Left ventricle myocardium inferior (tissue), 1 donor: Measurements from ENCODE around the gene CTBP2. TPM values are rescaled to one million over a fixed set of nuclear protein-coding genes. Genes with fewer than 3 reads are reported as not detected.

Experiments used
- DNase-seq: peaks from one replicate; pipeline ENCODE4 v3.0.0-alpha.2; 2020
- H3K27ac ChIP-seq: fragments of 200-600 bp; replicated peaks from 2 replicates; pipeline ENCODE4 v1.8.0; 2021
- H3K27me3 ChIP-seq: fragments of 200-600 bp; 2 replicates; pipeline ENCODE4 v1.8.0; 2021; ENCODE audit warnings: low read depth
- H3K36me3 ChIP-seq: fragments of 200-600 bp; 2 replicates; pipeline ENCODE4 v1.8.0; 2021
- H3K4me1 ChIP-seq: fragments of 200-600 bp; 2 replicates; pipeline ENCODE4 v1.8.0; 2021
- H3K4me3 ChIP-seq: fragments of 200-600 bp; 2 replicates; pipeline ENCODE4 v1.8.0; 2021; ENCODE audit warnings: mild to moderate bottlenecking, moderate library complexity
- H3K9me3 ChIP-seq: fragments of 200-600 bp; replicated peaks from 2 replicates; pipeline ENCODE4 v1.8.0; 2021
- CTCF ChIP-seq: fragments of 200-600 bp; IDR thresholded peaks from 2 replicates; pipeline ENCODE4 v1.8.0; 2021; ENCODE audit warnings: antibody characterized with exemption, mild to moderate bottlenecking, borderline replicate concordance
- intact Hi-C: fragments of 100-400 bp; cut with micrococcal nuclease; formaldehyde crosslinking; loops from one replicate; pipeline ENCODE4 v1.11.0; 2022
- total RNA-seq: library from RNA; stranded (reverse); fragmentation: NEBNext Ultra II Directional; extraction: Animal tissue kit (Norgen Biotek cat#: 25700); gene quantifications from one replicate; pipeline ENCODE4 v1.2.1, GENCODE V29; 2021
- donor health status: DM: no; HTN: yes; CAD: no; lungs with severe emphysema.

Gene CTBP2
- total RNA-seq, 1 donor from 2014 or later, result 29.1 TPM

DNA sequence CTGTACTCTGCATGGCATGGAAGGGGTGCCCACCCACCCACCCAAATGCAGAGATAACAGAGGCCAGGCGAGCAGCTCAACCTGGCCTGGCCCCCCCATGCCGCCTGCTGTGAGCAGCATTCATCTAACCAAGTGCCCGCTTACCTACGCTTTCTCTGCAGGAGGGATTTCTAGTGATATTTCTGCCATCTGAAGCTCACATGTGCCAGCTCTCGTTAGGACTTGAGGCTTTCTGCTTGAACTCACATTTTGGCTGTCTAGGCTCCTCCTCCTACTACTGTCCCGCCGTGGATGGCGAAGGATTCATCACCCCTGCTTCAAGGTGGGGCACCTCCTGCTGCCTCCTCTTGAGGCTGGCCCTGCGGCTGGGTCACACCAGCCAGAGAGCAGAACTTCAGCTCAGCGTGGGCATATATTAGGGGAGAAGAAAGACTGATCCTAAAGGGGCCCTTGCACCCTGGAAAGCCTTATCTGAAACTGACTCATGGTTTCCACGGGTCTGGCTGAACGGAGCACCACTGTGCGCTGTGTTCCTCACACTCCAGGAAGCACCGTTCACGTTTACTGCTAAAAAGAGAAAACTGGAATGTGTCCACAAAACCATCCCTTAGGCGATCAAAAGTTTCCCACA lies 45.5 kb downstream of the CTBP2 start:
- H3K27me3 ChIP-seq, result no peaks in the 10 kb centered on the region
- peaks cover 4% of the 10 kb centered on the region for H3K36me3 ChIP-seq
- H3K4me3 ChIP-seq, result no peak overlapping the region
- peaks cover 77% of the 10 kb centered on the region for H3K4me1 ChIP-seq
- TF ChIP-seq CTCF, result no peak
- no peaks in the 10 kb centered on the region for H3K9me3 ChIP-seq
- peak overlapping the region; percentile 57 for H3K27ac ChIP-seq
- DNase-seq, result no peak
- intact Hi-C loops, result no loop called here

- peak overlapping the region; percentile 57 for H3K27ac ChIP-seq
- intact Hi-C loops, result no loop called here
- H3K36me3 ChIP-seq, result peaks cover 10% of the 10 kb centered on the region
- H3K4me3 ChIP-seq, result peak overlapping the region; percentile 15
- H3K9me3 ChIP-seq, result no peaks in the 10 kb centered on the region
- H3K4me1 ChIP-seq, result peaks cover 74% of the 10 kb centered on the region
- H3K27me3 ChIP-seq, result no peaks in the 10 kb centered on the region
- no peak for TF ChIP-seq CTCF
- DNase-seq, result no peak
Measured at GRCh38 chr10:125113691-125114371, 46.5 kb downstream of the CTBP2 start.

DNA sequence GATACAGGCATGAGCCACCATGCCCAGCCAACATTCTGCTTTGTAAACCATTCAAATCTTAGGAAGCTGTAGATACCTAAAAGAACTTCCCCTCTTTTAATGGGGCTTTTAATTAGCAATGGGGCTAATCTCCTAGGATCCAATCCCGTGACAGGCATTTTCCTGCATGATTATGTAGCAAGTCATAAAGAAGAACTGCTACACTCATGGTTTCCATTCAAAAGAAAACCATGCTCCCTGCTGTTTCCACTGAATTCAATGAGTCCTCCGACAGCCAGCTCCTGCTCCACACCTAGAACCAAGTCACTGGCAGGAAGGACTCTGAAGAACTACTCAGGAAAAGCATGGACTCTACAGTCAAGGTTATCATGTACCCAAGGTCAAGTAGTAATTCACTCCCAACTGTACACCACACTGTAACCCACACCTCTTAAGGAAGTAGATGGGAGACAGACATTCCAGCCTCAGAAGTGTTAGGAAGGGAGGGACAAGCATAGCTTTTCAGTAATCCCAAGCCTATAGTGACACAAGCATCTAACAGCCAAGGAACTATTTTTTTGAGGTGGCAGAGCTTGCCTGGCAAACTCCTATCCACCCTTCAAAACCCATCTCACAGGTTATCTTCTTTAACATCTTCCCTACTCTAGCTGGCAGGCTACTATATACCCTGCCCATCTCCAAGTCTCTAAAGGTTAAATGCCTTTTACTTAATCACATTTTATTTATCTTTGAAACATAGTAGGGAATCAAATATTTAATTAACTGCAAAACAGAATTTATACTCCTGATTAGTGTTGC lies 47.5 kb downstream of the CTBP2 start:
- Histone ChIP-seq H3K27me3 (no peaks in the 10 kb centered on the region), H3K9me3 (peaks cover 6% of the 10 kb centered on the region), H3K4me3 (no peak overlapping the region), H3K4me1 (peaks cover 68% of the 10 kb centered on the region), H3K36me3 (peaks cover 20% of the 10 kb centered on the region), H3K27ac (no peak overlapping the region)
- no peak for DNase-seq
- intact Hi-C loops, result no loop called here
- TF ChIP-seq CTCF, result no peak

DNA sequence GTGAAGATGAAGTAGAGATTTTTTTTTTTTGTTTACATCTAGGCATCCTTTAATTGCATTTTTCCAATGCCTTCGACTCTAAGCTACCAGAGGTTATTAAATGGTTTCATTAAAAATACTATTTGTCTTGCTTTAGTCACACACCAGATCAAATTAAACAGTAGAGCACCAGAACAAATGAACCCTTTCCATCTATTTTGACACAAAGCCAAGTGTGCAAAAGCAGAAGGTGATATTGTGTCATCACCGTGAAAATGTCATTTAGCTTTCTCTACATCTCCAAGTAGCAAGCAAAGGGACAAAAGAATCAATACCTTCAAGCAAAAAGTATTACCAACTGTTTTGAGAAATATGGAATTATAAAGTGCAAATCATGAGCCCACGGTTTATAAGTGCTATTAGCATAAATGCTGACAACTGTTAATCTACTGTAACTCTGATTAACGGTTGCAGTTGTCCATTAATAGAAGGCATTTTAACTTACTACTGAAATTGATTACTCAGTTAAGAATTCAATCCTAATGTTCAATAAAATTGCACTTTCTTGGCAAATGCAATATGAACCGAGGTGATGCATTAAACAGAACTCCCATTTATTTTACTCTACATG lies 49.1 kb downstream of the CTBP2 start:
- intact Hi-C loops, result no loop called here
- Histone ChIP-seq H3K36me3 (peaks cover 36% of the 10 kb centered on the region), H3K27ac (no peak overlapping the region), H3K9me3 (peaks cover 8% of the 10 kb centered on the region), H3K4me1 (peaks cover 68% of the 10 kb centered on the region), H3K4me3 (no peak overlapping the region), H3K27me3 (no peaks in the 10 kb centered on the region)
- TF ChIP-seq CTCF, result no peak
- no peak for DNase-seq

DNA sequence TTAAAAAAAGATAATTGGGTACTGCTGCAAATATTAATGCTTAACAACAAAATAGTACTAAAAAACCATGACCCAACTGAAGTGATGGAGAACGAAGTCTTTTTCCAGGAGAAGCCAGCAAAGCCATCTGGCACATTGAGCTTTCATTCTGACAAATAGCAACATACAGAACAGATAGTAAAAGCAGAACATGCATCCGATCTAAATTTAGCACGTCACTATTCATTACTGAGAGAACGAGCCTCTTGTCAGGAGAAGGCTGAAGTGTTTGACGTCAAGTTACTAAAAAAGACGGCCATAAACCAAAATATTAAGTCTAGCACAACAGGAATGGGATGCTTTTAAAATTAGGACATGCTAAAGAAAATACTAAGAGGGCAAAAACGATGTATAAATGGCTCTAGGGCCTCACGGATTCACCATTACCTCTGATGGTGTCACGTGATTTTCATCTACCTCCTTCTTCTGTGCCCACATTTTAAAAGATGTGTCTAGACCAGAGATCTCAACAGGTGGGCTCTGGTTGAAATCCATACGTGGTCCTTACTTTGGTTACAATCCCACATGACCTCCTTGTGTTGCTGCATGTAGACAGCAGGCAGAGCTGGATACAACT lies 52.3 kb downstream of the CTBP2 start:
- Histone ChIP-seq H3K4me3 (no peak overlapping the region), H3K4me1 (peaks cover 65% of the 10 kb centered on the region), H3K9me3 (peaks cover 8% of the 10 kb centered on the region), H3K27me3 (no peaks in the 10 kb centered on the region), H3K27ac (peak overlapping the region; percentile 21), H3K36me3 (peaks cover 38% of the 10 kb centered on the region)
- no peak for DNase-seq
- TF ChIP-seq CTCF, result no peak
- intact Hi-C loops, result no loop called here
